ENCODE results near the gene OR4D1. TPM values are rescaled to one million over a fixed set of nuclear protein-coding genes. Genes with fewer than 3 reads are reported as not detected.
A peak's percentile ranks its signal among the peaks of the same experiment; 100 is the strongest.

OR4D1 gene
- total and polyA plus RNA-seq, 2 of the 4 experiments (the other 2 are of a cell fraction), result not detected

GRCh38 chr17:58112970-58113631 lies 35.1 kb upstream of the OR4D1 start:
- 58% methylated on average over 3 of the region's 17 CpGs; no CpG with 5 or more reads in 1 of the 2 experiments for WGBS, 2 experiments (ENCODE audit: extremely low coverage in 2 of 2, insufficient read length in 1 of 2)

More at GRCh38 chr17:58112970-58113631, 35.1 kb upstream of the OR4D1 start:
- H2BK20ac ChIP-seq (ENCODE audit: low read depth, low read length), result no peak overlapping the region
- H3K36me3 ChIP-seq (ENCODE audit: control insufficient read depth, insufficient read depth, low read length), result no peaks in the 10 kb centered on the region
- no peaks in the 10 kb centered on the region for H3K4me1 ChIP-seq (ENCODE audit: control insufficient read depth, insufficient read depth, low read length)
- no peak overlapping the region for H2AK9ac ChIP-seq (replicated peaks; ENCODE audit: low read depth, low read length, poor library complexity)
- intact Hi-C loops (cut with micrococcal nuclease) (loop anchor here (1.0 to 10.0 kb wide), 5 partner anchors 106 to 982 kb away; partner anchors contain the start of genes MRPS23 and SRSF1), in situ Hi-C loops (cut with MboI; ENCODE audit: low sequenced_read_pairs) (loop anchor here (5.0 to 25.0 kb wide), 4 partner anchors 108 to 1001 kb away; partner anchors contain the start of gene SRSF1), dilution Hi-C loops (cut with HindIII; ENCODE audit: low sequenced_read_pairs, unreplicated experiment) (no loop called here)
- CTCF ChIA-PET, result interaction anchor here (0.6 to 1.4 kb wide), 5 partner anchors 12 to 253 kb away, joined by 3 to 6 read pairs (median 3); partner anchors contain the start of gene SRSF1
- H3K14ac ChIP-seq (replicated peaks; ENCODE audit: low read depth, low read length), result no peak overlapping the region
- H3K27me3 ChIP-seq (ENCODE audit: control insufficient read depth, insufficient read depth, low read length), result peaks cover 22% of the 10 kb centered on the region
- no peak overlapping the region for H2AFZ ChIP-seq (replicated peaks; ENCODE audit: low read length, poor library complexity)
- POLR2A ChIA-PET (ENCODE audit: unreplicated experiment), result interaction anchor here (0.6 kb wide), 1 partner anchor 356 kb away, joined by 10 read pairs; no protein-coding TSS in a partner anchor
- no peak overlapping the region for H4K8ac ChIP-seq (ENCODE audit: low read depth in 2 of 2, low read length in 2 of 2)
- no peak overlapping the region for H4K5ac ChIP-seq (ENCODE audit: low read depth, low read length)
- no peak overlapping the region for H2BK5ac ChIP-seq (ENCODE audit: low read depth, low read length, poor library complexity, severe bottlenecking)
- no peak overlapping the region for H3K9ac ChIP-seq (ENCODE audit: low read depth, low read length)
- H3K9me1 ChIP-seq (ENCODE audit: insufficient read depth, low read length), result peaks cover 3% of the 10 kb centered on the region; the same call in 1 of the 2 replicates
- ATAC-seq (ENCODE audit: low read depth), result peak; percentile 96
- no TSS peak for BruUV-seq (replicated peaks)
- H4K20me1 ChIP-seq (ENCODE audit: insufficient read depth, low read length), result no peaks in the 10 kb centered on the region
- no peak overlapping the region for H3K4ac ChIP-seq (ENCODE audit: low read depth, low read length)
- H2BK120ac ChIP-seq (ENCODE audit: low read depth, low read length), result no peak overlapping the region
- TF ChIP-seq SMC3 (IDR thresholded peaks at IDR 0.05; ENCODE audit: low read depth, low read length) (peak; percentile 77), CTCF (conservative IDR thresholded peaks at IDR 0.05; ENCODE audit: low read depth, low read length) (peak; percentile 94), ELK1 (IDR thresholded peaks at IDR 0.05; ENCODE audit: borderline replicate concordance, low read depth, low read length) (no peak), CEBPB (IDR thresholded peaks at IDR 0.05; ENCODE audit: low read depth, low read length) (no peak), NFE2L2 (IDR thresholded peaks at IDR 0.05; ENCODE audit: low read depth, low read length) (no peak), RAD21 (IDR thresholded peaks at IDR 0.05; ENCODE audit: low read length) (peak; percentile 93), CHD1 (IDR thresholded peaks at IDR 0.05; ENCODE audit: low read depth, low read length) (no peak), BHLHE40 (IDR thresholded peaks at IDR 0.05; ENCODE audit: low read depth, low read length) (no peak), USF2 (IDR thresholded peaks at IDR 0.05; ENCODE audit: low read depth, low read length) (no peak), MXI1 (IDR thresholded peaks at IDR 0.05; ENCODE audit: borderline replicate concordance, low read depth, low read length) (no peak)
- H3K56ac ChIP-seq (ENCODE audit: extremely low read depth, insufficient read depth, low read length), result no peak overlapping the region
- no peak overlapping the region for H2AK5ac ChIP-seq (ENCODE audit: low read depth, low read length)
- no peak overlapping the region for H4K91ac ChIP-seq (ENCODE audit: insufficient read depth, low read depth, low read length)
- H3K9me3 ChIP-seq (ENCODE audit: control insufficient read depth, insufficient read depth, low read length), result no peaks in the 10 kb centered on the region
- no peak overlapping the region for H3K27ac ChIP-seq (ENCODE audit: insufficient read depth, low read length)
- peak; percentile 60 for DNase-seq
- H3K4me2 ChIP-seq (ENCODE audit: low read depth, low read length), result no peak overlapping the region
- no peak overlapping the region for H2BK15ac ChIP-seq (ENCODE audit: low read depth, low read length)
- H3K79me1 ChIP-seq (ENCODE audit: low read depth in 1 of 2, low read length in 2 of 2), result no peaks in the 10 kb centered on the region
- H3K18ac ChIP-seq (ENCODE audit: low read depth, low read length), result no peak overlapping the region
- H3K23ac ChIP-seq (ENCODE audit: low read depth, low read length), result no peak overlapping the region
- H3K4me3 ChIP-seq (ENCODE audit: insufficient read depth, low read depth, low read length), result no peak overlapping the region

All from IMR-90 (cell line).